ENCODE data around the gene KHNYN.

Gene KHNYN

GRCh38 chr14:24422694-24423601 lies 6.8 kb upstream of the KHNYN start:
- no peak for DNase-seq (ENCODE audit: low spot score)

GRCh38 chr14:24425704-24426103 lies 4.0 kb upstream of the KHNYN start:
- DNase-seq (ENCODE audit: low spot score) = peak; percentile 89

- no peak for DNase-seq (ENCODE audit: low spot score)
Measured at GRCh38 chr14:24426150-24426911, 3.4 kb upstream of the KHNYN start.

- DNase-seq (ENCODE audit: low spot score) = peak; percentile 21
Measured at GRCh38 chr14:24426912-24427536, 2.7 kb upstream of the KHNYN start.

GRCh38 chr14:24427537-24428508 lies 1.9 kb upstream of the KHNYN start:
- DNase-seq (ENCODE audit: low spot score) = no peak

GRCh38 chr14:24428628-24429394 lies 943 bp upstream of the KHNYN start:
- no peak for DNase-seq (ENCODE audit: low spot score)

GRCh38 chr14:24430143-24430681 lies 458 bp downstream of the KHNYN start:
- peak; percentile 56 for DNase-seq (ENCODE audit: low spot score)

- peak; percentile 74 for DNase-seq (ENCODE audit: low spot score)
Measured at GRCh38 chr14:24430682-24431568, 1.2 kb downstream of the KHNYN start.

- DNase-seq (ENCODE audit: low spot score) = peak; percentile 93
Measured at GRCh38 chr14:24431569-24432258, 2.0 kb downstream of the KHNYN start.

GRCh38 chr14:24432259-24433131 lies 2.7 kb downstream of the KHNYN start:
- DNase-seq (ENCODE audit: low spot score) = no peak

GRCh38 chr14:24434036-24434435 lies 4.3 kb downstream of the KHNYN start:
- no peak for DNase-seq (ENCODE audit: low spot score)

GRCh38 chr14:24434676-24435075 lies 4.9 kb downstream of the KHNYN start:
- no peak for DNase-seq (ENCODE audit: low spot score)

GRCh38 chr14:24435192-24435810 lies 5.5 kb downstream of the KHNYN start:
- DNase-seq (ENCODE audit: low spot score) = no peak

- no peak for DNase-seq (ENCODE audit: low spot score)
Measured at GRCh38 chr14:24435998-24436354, 6.2 kb downstream of the KHNYN start.

- DNase-seq (ENCODE audit: low spot score) = peak; percentile 70
Measured at GRCh38 chr14:24436355-24437019, 6.7 kb downstream of the KHNYN start.

GRCh38 chr14:24437020-24437735 lies 7.4 kb downstream of the KHNYN start:
- no peak for DNase-seq (ENCODE audit: low spot score)

All from CD4-positive, alpha-beta T cell treated with Interleukin-2 at 100 ng/mL for 4 hours (primary cell).